Sciatic nerve (tissue), 2 donors: ENCODE measurements around the gene VEPH1. TPM values are rescaled to one million over a fixed set of nuclear protein-coding genes. Genes with fewer than 3 reads are reported as not detected.
A peak's percentile ranks its signal among the peaks of the same experiment; 100 is the strongest.

ENCODE experiments used
- ATAC-seq: fragments of 200-7000 bp; cut with Tn5 transposase; one replicate; pipeline ENCODE4 v1.9.1; 2020; ENCODE audit warnings: mild to moderate bottlenecking, moderate library complexity
- DNase-seq: peaks from one replicate; pipeline ENCODE4 v3.0.0-alpha.2; 2020; ENCODE audit warnings: low spot score
- intact Hi-C: fragments of 100-400 bp; cut with DNase I; formaldehyde crosslinking; loops from one replicate; pipeline ENCODE4 v1.14.2; 2022
- total RNA-seq: library from RNA; stranded (reverse); fragmentation: NEBNext Ultra II Directional; extraction: Animal tissue kit (Norgen Biotek cat#: 25700); gene quantifications from one replicate; pipeline ENCODE4 v1.2.1, GENCODE V29; 2021
- donor health status: DM: no; HTN: no; CAD: no.
- donor health status: DM: no; HTN: no; CAD: no.

The VEPH1 gene
- total RNA-seq, 1 donor from 2014 or later, result 1.0 TPM

DNA sequence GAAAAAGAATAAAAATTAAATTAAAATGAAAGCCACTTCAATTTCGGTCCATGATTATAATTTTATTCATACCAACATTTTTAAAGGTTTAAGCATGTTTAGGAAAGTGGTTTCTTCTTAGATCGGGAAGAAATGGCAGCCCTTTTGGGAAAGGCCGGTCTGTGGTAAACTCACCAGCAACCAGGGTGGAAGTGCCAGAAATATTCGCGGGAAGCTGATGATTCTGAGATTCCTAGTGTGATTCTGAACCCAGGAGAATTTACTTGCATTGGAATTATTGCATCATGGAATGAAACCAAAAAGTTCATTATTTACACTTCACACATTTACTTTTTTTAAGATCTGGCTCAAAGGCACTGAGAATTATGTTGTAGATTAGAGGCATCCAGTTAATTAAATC lies 246.1 kb downstream of the VEPH1 start:
- DNase-seq, result no peak

DNA sequence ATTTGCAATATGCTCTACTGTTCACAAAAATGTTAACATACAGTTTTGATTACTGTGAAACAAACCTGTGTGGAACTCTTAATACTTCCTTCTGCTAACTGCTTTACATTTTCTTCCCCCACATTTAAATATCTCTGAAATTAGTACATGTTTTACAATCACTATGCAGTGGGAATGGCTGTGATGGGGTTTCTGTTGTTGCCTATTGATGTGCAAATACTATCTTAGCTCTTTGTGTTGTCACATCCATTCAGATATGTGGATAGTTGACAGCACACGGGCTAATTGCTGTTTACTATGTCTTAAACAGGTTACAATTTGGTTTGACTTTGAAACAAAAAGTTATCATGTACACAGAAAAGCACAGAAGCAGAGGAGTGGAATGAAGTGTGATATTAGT lies 247.4 kb downstream of the VEPH1 start:
- intact Hi-C loops, result no loop called here

More for the DNA sequence above, 246.1 kb downstream of the VEPH1 start:
- intact Hi-C loops, result no loop called here
- ATAC-seq, result no peak

GRCh38 chr3:157251685-157252084 lies 251.5 kb downstream of the VEPH1 start:
- DNase-seq (no peak), ATAC-seq (no peak)
- intact Hi-C loops, result no loop called here

More for the DNA sequence above, 247.4 kb downstream of the VEPH1 start:
- ATAC-seq (no peak), DNase-seq (no peak)

DNA sequence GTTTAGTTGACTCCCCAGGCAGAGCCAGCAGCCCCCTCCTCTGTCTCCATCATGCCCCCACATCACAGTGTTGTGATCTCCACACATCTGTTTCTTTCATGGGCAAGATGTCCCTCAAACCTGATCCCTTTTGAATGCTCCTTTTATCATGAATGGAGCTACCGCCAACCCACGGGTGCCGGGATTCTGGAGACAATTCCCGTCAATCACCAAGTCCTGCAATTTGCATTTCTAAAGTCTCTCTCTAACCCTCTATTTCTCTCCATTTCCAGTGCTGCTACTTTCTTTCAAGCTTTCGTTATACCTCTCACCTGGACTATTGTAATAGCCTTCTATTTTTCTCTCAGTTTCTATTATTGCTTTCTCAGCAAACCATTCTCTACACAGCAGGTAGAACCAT lies 253.6 kb downstream of the VEPH1 start:
- DNase-seq (no peak), ATAC-seq (no peak)
- intact Hi-C loops, result no loop called here

- ATAC-seq (peak; percentile 82), DNase-seq (no peak)
- intact Hi-C loops, result no loop called here
These were observed 254.4 kb downstream of the VEPH1 start for GRCh38 chr3:157248590-157249422.

DNA sequence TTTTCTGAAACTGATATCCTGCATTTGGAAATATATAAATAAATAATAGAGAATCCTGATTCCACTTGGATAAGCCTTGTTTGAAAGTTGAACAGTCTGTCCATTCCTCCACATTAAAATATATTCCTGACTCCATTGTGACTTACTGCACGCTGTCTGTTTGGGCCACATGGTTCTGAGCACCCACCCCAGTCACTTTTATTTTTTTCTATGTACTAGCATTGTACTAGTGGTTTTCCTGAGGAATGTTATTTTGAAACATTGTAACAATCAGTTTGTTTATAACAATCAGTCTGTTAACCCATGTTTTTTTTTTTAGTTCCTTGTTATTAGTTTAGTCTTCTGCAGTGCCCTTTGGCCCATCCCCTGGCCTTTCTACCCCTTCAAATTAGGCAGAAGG lies 255.8 kb downstream of the VEPH1 start:
- intact Hi-C loops, result no loop called here
- DNase-seq (no peak), ATAC-seq (peak; percentile 29)

DNA sequence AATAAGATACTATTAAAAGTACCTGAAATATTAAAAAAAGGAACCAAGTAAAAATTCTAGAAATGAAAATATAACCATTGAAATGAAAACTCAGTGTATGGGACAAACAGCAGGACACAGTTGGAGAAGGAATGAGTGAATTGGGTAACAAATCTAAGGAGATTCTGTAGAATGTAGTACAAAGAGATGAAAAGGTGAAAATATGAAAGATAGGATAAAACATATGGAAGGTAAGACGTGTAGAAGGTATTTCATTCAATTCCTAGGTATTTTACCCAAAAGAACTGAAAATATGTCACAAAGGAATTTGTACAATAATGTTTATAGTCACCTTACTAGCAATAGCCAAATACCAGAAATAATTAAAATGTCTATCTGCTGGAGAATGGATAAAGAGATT lies 260.4 kb downstream of the VEPH1 start:
- ATAC-seq, result no peak
- intact Hi-C loops, result no loop called here
- no peak for DNase-seq

- no peak for ATAC-seq
- intact Hi-C loops, result no loop called here
These were observed 261.6 kb downstream of the VEPH1 start for GRCh38 chr3:157241599-157241998.

DNA sequence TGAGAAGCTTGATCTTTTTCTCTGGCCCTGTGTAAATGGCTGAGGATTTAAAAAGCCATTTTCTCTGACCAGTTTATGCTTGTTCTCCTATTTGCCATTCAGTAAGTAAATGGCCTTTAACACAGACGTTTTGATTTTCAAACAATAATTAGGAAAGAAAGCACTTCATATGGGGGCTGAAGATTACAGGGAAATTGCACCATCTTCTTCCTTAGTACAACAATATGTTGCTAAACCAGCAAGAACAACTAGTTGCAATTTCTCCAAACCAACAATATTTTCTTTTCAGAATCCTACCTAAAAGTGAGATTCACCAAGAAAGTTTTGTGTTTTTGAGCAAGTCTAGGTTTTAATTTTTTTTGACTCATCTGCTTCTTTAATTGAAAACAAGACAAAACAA lies 262.8 kb downstream of the VEPH1 start:
- ATAC-seq, result no peak
- intact Hi-C loops, result no loop called here
- no peak for DNase-seq

More at GRCh38 chr3:157241599-157241998, 261.6 kb downstream of the VEPH1 start:
- no peak for DNase-seq

- DNase-seq, result peak; percentile 69
- ATAC-seq, result peak; percentile 87
- intact Hi-C loops, result no loop called here
These were observed 264.0 kb downstream of the VEPH1 start for GRCh38 chr3:157239082-157239704.

GRCh38 chr3:157238457-157238856 lies 264.8 kb downstream of the VEPH1 start:
- DNase-seq (no peak), ATAC-seq (no peak)
- intact Hi-C loops, result no loop called here

DNA sequence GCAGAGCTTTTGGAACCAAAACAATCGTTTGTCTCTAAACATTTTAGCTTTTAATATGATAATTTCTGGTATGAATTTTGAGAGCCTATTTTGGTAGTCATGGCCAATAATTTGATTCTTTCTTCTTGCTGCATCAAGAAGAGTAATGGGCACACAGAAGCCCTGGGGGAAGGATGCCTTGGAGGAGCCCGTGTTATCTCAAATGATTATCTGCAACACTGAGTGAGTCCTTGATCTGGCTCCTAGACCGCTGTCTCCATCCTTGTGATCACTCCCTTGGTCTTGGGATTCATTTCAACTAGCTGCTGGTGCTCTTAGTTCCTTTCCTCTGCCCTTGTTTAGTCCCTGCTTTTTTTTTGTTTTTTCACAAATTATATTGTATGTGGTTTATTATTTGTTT lies 265.3 kb downstream of the VEPH1 start:
- no peak for DNase-seq
- ATAC-seq, result no peak
- intact Hi-C loops, result no loop called here

DNA sequence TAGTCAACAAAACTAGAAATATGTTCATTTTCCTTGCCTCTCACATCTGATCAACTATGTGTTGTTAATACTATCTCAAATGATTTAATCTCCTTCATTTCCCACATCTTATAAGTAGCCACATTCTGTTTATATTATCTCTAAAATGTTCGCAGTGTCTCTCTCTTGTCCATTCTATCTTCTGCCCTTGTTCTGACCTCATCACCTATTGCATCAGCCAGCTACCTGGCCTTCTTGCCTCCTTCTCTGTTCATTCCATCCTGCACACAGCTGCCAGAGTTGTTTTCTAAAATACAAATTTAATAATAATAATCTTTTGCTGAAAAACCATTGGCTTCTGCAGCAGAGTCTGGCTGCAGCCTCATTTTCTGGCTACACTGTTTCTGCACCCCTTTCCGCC lies 267.9 kb downstream of the VEPH1 start:
- intact Hi-C loops, result no loop called here
- ATAC-seq (no peak), DNase-seq (no peak)

DNA sequence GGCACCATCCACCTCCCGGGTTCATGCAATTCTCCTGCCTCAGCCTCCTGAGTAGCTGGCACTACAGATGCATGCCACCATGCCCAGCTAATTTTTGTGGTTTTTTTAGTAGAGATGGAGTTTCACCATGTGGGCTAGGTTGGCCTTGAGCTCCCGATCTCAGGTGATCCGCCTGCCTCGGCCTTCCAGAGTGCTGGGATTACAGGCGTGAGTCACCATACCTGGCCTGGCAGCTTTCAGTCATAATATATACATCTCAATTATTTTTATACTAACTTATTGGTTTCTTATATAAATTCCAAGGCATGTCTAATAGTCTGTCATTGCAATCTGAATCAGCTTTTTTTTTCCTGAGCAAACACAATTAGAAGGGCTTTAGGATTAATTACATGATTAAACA lies 269.3 kb downstream of the VEPH1 start:
- DNase-seq, result no peak
- intact Hi-C loops, result no loop called here
- ATAC-seq, result no peak

DNA sequence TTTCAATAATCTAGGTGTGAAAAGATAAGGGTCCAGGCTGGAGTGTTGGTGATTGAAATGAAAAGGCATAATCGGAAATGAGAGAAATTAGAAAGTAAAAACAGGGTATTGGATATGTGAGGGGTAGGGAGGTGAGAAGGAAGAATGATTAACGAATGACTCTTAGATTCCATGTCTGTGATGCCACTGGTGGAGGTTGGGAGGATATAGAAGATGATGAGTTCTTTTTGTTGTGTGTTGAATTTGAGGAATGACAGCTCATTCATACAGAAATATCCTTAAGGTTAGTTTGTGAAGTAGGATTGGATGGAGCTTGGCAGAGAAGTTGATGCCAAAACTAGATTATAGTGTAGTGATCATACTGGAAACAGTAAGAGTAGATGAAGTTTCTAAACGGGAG lies 271.1 kb downstream of the VEPH1 start:
- intact Hi-C loops, result no loop called here
- ATAC-seq (no peak), DNase-seq (no peak)

DNA sequence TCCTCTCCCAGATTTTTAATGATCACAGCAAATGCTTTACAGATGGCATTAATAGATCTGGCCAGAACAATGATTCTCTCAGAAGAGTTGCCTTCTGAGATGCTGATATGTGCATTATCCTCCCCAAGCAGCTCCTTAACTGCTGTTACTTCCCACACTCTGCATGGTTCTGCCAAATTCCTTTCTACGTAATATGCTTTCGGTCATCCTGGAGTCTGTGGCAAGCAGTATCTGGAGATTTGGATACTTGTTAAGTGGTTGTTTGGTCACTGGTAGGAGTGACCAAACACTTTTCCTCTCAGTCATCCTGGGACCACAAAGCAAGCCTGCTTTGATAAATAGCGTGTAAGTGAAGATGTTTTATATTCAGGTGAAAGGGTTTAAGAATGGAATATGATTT lies 272.1 kb downstream of the VEPH1 start:
- no peak for DNase-seq
- ATAC-seq, result no peak
- intact Hi-C loops, result no loop called here

DNA sequence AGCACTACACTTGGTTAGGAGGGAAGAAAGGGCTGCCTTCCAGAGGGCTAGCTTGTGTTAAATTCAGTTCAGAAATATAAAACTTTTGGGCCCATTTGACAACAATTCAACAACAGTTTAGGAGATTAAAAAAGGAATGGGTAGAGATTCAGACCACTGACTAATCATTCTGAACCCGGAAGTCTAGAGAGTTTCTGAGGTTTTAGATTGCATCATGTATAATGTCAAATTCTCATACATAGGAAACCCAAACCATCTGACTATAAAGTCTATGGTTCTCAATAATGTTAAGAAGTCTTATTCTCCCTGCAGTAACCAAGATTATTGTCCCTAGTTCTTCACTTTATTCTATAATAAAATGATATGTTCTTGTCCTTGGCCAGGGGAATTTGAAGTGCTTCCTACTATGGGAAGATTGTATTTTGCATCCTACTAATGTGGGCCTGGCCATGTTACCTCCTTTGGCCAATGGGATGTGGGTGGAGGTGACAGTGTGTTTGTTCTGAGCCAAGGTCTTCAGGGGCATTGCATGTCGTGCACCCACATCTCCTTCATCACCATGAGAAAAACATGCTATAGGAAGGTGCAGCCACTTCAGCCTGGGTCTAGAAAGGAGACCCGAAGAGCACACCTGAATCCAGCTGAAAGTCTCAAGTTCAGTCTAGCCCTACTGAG lies 276.9 kb downstream of the VEPH1 start:
- intact Hi-C loops, result no loop called here
- DNase-seq (no peak), ATAC-seq (no peak)

GRCh38 chr3:157225001-157225400 lies 278.2 kb downstream of the VEPH1 start:
- DNase-seq, result no peak
- no peak for ATAC-seq
- intact Hi-C loops, result no loop called here

GRCh38 chr3:157220883-157221282 lies 282.3 kb downstream of the VEPH1 start:
- ATAC-seq (no peak), DNase-seq (no peak)
- intact Hi-C loops, result no loop called here

- no peak for ATAC-seq
- DNase-seq, result no peak
- intact Hi-C loops, result no loop called here
These were observed 283.0 kb downstream of the VEPH1 start for GRCh38 chr3:157220211-157220610.
